GM18951 (cell line): ENCODE data around the gene USP17L19.
"Not testable (repeated sequence)": the region's sequence is repeated elsewhere in the genome, so short reads cannot be mapped to it uniquely, and the experiment has no call there.

Experiments
- in situ Hi-C: fragments of 300-500 bp; cut with MboI; formaldehyde crosslinking; loops from one replicate; pipeline ENCODE4 v1.12.0; 2022; ENCODE audit warnings: low sequenced_read_pairs, mixed read lengths, inconsistent platforms; ENCODE audit not compliant: unreplicated experiment

The USP17L19 gene

DNA sequence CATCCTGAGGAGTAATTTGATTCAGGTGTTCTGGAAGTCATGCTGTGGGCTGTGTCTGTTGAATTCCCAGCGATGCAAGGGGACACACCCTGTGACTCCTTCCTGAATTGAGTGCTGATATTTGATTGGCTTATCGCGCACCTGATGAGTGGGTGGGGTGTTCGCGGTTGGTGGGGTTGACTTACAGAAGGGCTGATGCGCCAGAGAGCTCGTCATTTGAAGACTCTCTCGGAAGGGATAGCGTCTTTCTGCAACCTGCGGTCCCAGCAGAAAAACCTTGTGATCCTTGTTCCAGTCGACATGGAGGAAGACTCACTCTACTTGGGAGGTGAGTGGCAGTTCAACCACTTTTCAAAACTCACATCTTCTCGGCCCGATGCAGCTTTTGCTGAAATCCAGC, at the start of gene USP17L19:
Gene USP17L19, plus strand, starts transcription at position 301 of the 400 bp plus-strand sequence. Its CDS starts 0 bp downstream, at position 301.
- in situ Hi-C loops: loop anchor here (25.0 kb wide), 2 partner anchors 116 to 134 kb away; no protein-coding TSS in a partner anchor

- in situ Hi-C loops: not testable (repeated sequence)
Measured at GRCh38 chr4:9210357-9210756, 42.8 kb upstream of the USP17L19 start, which contains the start of gene USP17L10. Gene USP17L10 (plus strand): TSS chr4:9210657. CDS start chr4:9210657, 0 bp downstream.

DNA sequence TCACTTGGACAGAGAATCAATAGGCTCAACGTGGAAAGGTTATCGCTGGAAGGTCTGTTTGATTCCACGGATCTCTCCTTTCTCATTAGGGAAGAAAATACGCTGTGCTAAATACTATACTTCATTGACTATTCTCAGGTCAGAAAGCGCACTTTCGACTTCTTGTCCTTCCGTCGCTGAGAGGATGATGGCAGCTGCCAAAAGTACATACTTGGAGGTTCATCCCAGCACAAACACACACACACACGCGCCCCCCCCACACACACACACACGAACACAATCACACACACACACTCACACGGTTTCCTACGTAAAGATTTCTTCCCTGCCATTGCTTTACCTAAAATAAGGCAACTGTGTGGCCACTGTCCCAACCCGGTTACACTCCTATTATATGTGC, 38.5 kb upstream of the USP17L19 start:
- in situ Hi-C loops: not testable (repeated sequence)

GRCh38 chr4:9215105-9215504, 38.1 kb upstream of the USP17L19 start, which contains the start of gene USP17L11:
Gene USP17L11 (plus strand): TSS chr4:9215405. CDS start chr4:9215405, 0 bp downstream.
- in situ Hi-C loops: not testable (repeated sequence)

DNA sequence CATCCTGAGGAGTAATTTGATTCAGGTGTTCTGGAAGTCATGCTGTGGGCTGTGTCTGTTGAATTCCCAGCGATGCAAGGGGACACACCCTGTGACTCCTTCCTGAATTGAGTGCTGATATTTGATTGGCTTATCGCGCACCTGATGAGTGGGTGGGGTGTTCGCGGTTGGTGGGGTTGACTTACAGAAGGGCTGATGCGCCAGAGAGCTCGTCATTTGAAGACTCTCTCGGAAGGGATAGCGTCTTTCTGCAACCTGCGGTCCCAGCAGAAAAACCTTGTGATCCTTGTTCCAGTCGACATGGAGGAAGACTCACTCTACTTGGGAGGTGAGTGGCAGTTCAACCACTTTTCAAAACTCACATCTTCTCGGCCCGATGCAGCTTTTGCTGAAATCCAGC, 33.3 kb upstream of the USP17L19 start, which contains the start of gene USP17L12:
Gene USP17L12, plus strand, starts transcription at position 301 of the 400 bp plus-strand sequence. Its CDS starts 0 bp downstream, at position 301.
- in situ Hi-C loops: not testable (repeated sequence)

- in situ Hi-C loops: not testable (repeated sequence)
Measured at GRCh38 chr4:9224596-9224995, 28.6 kb upstream of the USP17L19 start, which contains the start of gene USP17L13. Gene USP17L13 (plus strand): TSS chr4:9224896. CDS start chr4:9224896, 0 bp downstream.

DNA sequence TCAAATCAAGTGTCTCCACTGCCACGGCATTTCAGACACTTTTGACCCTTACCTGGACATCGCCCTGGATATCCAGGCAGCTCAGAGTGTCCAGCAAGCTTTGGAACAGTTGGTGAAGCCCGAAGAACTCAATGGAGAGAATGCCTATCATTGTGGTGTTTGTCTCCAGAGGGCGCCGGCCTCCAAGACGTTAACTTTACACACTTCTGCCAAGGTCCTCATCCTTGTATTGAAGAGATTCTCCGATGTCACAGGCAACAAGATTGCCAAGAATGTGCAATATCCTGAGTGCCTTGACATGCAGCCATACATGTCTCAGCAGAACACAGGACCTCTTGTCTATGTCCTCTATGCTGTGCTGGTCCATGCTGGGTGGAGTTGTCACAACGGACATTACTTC, 22.9 kb upstream of the USP17L19 start:
- in situ Hi-C loops: not testable (repeated sequence)

DNA sequence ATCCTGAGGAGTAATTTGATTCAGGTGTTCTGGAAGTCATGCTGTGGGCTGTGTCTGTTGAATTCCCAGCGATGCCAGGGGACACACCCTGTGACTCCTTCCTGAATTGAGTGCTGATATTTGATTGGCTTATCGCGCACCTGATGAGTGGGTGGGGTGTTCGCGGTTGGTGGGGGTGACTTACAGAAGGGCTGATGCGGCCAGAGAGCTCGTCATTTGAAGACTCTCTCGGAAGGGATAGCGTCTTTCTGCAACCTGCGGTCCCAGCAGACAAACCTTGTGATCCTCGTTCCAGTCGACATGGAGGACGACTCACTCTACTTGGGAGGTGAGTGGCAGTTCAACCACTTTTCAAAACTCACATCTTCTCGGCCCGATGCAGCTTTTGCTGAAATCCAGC, 19.1 kb upstream of the USP17L19 start, which contains the start of gene USP17L15:
Gene USP17L15, plus strand, starts transcription at position 301 of the 400 bp plus-strand sequence. Its CDS starts 0 bp downstream, at position 301.
- in situ Hi-C loops: not testable (repeated sequence)

DNA sequence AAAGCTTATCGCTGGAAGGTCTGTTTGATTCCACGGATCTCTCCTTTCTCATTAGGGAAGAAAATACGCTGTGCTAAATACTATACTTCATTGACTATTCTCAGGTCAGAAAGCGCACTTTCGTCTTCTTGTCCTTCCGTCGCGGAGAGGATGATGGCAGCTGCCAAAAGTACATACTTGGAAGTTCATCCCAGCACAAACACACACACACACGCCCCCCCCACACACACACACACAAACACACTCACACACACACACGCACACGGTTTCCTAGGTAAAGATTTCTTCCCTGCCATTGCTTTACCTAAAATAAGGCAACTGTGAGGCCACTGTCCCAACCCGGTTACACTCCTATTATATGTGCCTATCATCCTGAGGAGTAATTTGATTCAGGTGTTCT, 14.7 kb upstream of the USP17L19 start:
- in situ Hi-C loops: not testable (repeated sequence)

GRCh38 chr4:9243579-9243978, 9.6 kb upstream of the USP17L19 start, which contains the start of gene USP17L17:
Gene USP17L17 (plus strand): TSS chr4:9243879. CDS start chr4:9243879, 0 bp downstream.
- in situ Hi-C loops: not testable (repeated sequence)

DNA sequence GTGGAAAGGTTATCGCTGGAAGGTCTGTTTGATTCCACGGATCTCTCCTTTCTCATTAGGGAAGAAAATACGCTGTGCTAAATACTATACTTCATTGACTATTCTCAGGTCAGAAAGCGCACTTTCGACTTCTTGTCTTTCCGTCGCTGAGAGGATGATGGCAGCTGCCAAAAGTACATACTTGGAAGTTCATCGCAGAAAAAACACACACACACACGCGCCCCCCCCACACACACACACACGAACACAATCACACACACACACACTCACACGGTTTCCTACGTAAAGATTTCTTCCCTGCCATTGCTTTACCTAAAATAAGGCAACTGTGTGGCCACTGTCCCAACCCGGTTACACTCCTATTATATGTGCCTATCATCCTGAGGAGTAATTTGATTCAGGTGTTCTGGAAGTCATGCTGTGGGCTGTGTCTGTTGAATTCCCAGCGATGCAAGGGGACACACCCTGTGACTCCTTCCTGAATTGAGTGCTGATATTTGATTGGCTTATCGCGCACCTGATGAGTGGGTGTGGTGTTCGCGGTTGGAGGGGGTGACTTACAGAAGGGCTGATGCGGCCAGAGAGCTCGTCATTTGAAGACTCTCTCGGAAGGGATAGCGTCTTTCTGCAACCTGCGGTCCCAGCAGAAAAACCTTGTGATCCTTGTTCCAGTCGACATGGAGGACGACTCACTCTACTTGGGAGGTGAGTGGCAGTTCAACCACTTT, 5.1 kb upstream of the USP17L19 start, which contains the start of gene USP17L18:
Gene USP17L18, plus strand, starts transcription at position 678 of the 728 bp plus-strand sequence. Its CDS starts 0 bp downstream, at position 678.
- in situ Hi-C loops: not testable (repeated sequence)

DNA sequence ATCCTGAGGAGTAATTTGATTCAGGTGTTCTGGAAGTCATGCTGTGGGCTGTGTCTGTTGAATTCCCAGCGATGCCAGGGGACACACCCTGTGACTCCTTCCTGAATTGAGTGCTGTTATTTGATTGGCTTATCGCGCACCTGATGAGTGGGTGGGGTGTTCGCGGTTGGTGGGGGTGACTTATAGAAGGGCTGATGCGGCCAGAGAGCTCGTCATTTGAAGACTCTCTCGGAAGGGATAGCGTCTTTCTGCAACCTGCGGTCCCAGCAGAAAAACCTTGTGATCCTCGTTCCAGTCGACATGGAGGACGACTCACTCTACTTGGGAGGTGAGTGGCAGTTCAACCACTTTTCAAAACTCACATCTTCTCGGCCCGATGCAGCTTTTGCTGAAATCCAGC, 4.6 kb downstream of the USP17L19 start, which contains the start of gene USP17L20:
Gene USP17L20, plus strand, starts transcription at position 301 of the 400 bp plus-strand sequence. Its CDS starts 0 bp downstream, at position 301.
- in situ Hi-C loops: loop anchor here (25.0 kb wide), 2 partner anchors 121 to 129 kb away; no protein-coding TSS in a partner anchor

GRCh38 chr4:9262572-9262971, 9.4 kb downstream of the USP17L19 start, which contains the start of gene USP17L21:
Gene USP17L21 (plus strand): TSS chr4:9262872. CDS start chr4:9262872, 0 bp downstream.
- in situ Hi-C loops: loop anchor here (25.0 kb wide), 2 partner anchors 125 kb away; no protein-coding TSS in a partner anchor

GRCh38 chr4:9267319-9267718, 14.1 kb downstream of the USP17L19 start, which contains the start of gene USP17L22:
Gene USP17L22 (plus strand): TSS chr4:9267619. CDS start chr4:9267619, 0 bp downstream.
- in situ Hi-C loops: loop anchor here (25.0 kb wide), 2 partner anchors 120 to 130 kb away; no protein-coding TSS in a partner anchor

DNA sequence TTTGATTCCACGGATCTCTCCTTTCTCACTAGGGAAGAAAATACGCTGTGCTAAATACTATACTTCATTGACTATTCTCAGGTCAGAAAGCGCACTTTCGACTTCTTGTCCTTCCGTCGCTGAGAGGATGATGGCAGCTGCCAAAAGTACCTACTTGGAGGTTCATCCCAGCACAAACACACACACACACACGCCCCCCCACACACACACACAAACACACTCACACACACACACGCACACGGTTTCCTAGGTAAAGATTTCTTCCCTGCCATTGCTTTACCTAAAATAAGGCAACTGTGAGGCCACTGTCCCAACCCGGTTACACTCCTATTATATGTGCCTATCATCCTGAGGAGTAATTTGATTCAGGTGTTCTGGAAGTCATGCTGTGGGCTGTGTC, 18.5 kb downstream of the USP17L19 start:
- in situ Hi-C loops: loop anchor here (25.0 kb wide), 2 partner anchors 116 to 134 kb away; no protein-coding TSS in a partner anchor
